Tibial nerve (tissue), 4 donors: ENCODE data around the gene PPRC1. TPM values are rescaled to one million over a fixed set of nuclear protein-coding genes. Genes with fewer than 3 reads are reported as not detected.
A peak's percentile ranks its signal among the peaks of the same experiment; 100 is the strongest.

Experiments used
- DNase-seq, 2 donors: peaks; one replicate each; pipeline ENCODE4 v3.0.0-alpha.2; 2019; ENCODE audit warnings: low spot score in 2 of 2
- H3K27ac ChIP-seq, 4 donors: fragments of 200-600 bp; sonication (generic) in 3 of 4; one replicate each; pipeline ENCODE4 v1.5.1; 2017 to 2019; ENCODE audit warnings: mild to moderate bottlenecking in 1 of 4
- H3K27me3 ChIP-seq, 2 donors: fragments of 200-600 bp; sonication (generic) in 1 of 2; one replicate each; pipeline versions ENCODE4 v1.5.1 to v1.6.0; 2017 to 2019
- H3K36me3 ChIP-seq, 3 donors: fragments of 200-600 bp; sonication (generic); one replicate each; pipeline ENCODE4 v1.5.1; 2018 to 2019
- H3K4me1 ChIP-seq, 4 donors: fragments of 200-600 bp; sonication (generic) in 3 of 4; one replicate each; pipeline ENCODE4 v1.5.1; 2017 to 2019
- H3K4me3 ChIP-seq, 4 donors: fragments of 200-600 bp; sonication (generic) in 3 of 4; one replicate each; pipeline ENCODE4 v1.5.1; 2017 to 2019; ENCODE audit warnings: mild to moderate bottlenecking in 1 of 4, moderate library complexity in 1 of 4
- H3K9me3 ChIP-seq, 4 donors: fragments of 200-600 bp; sonication (generic) in 3 of 4; one replicate each; pipeline ENCODE4 v1.5.1; 2017 to 2019
- CTCF ChIP-seq, 5 experiments: fragments of 200-600 bp in 3 of 5; fragments of 450-650 bp in 2 of 5; sonication (generic) in 3 of 5; IDR thresholded peaks; one replicate each; pipeline ENCODE4 v1.5.1; 2016 to 2019; ENCODE audit warnings: antibody characterized with exemption in 5 of 5, mild to moderate bottlenecking in 3 of 5, moderate library complexity in 2 of 5
- EP300 ChIP-seq, 2 donors: sonication (generic); formaldehyde crosslinking; IDR thresholded peaks; one replicate each; pipeline ENCODE4 v1.6.1; 2017; ENCODE audit warnings: antibody characterized with exemption in 2 of 2, mild to moderate bottlenecking in 1 of 2
- POLR2A ChIP-seq, 2 donors: fragments of 450-650 bp; IDR thresholded peaks; one replicate each; pipeline ENCODE4 v1.6.1; 2017; ENCODE audit warnings: antibody characterized with exemption in 2 of 2, mild to moderate bottlenecking in 2 of 2, moderate library complexity in 2 of 2
- WGBS, 2 donors: methylation state at CpG; one replicate each; pipeline ENCODE4 v1.1.5; 2018; 5-methylcytosine and 5-hydroxymethylcytosine counted together
- total RNA-seq, 4 donors: library from RNA; depleted of rRNA; stranded (reverse); fragments of >200 nt; gene quantifications; one replicate each; pipeline ENCODE4 v1.1.0, GENCODE V29; 2016

Gene PPRC1
- total RNA-seq, 4 donors from 2014 or later, result 10.1 to 26.4 (median 18.7) TPM

DNA sequence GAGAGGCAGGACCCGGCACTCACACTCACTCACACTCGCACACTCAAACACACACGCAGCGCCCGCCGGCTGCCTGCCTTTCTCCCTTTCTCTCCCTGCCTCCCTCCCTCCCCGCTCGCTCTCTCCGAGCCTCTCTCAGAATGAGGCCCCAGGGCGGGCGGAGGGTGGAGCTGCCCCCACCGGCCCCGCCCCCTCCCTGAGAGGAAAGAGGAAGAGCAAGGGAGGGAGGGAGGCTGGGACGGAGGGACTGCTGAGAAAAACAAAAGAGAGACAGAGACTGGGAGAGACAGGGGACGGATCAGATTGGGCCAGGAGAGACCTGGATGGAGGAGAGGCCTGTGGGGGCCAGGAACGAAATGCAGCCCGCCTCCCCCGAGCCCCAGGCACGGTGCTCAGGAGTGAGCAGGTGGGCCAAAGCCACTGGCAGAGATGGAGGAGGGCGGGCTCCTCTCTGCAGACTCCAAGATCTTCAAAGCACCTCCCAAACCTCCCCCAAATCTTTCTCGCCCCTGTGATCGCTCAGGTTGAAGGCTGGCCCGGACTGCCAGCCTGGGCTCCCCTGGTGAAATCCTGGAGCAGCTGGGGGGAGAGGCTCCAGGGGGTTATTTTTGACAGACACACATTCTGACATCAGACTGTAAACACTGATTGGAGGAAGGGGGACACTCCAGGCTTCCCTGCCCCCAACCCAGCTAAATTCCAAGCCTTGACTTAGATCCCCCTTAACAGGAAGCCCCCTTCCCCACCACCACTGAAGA lies 17.8 kb upstream of the PPRC1 start:
- Histone ChIP-seq H3K4me1 (peaks cover 7 to 83% (median 65%) of the 10 kb centered on the region in 4 donors), H3K36me3 (peaks cover 0 to 17% (median 14%) of the 10 kb centered on the region in 3 donors), H3K4me3 (peak overlapping the region; percentile 64 to 85 (median 69)), H3K9me3 (no peaks in the 10 kb centered on the region), H3K27me3 (no peaks in the 10 kb centered on the region), H3K27ac (peak overlapping the region; percentile 84 to 100 (median 98))
- DNase-seq, result peak; percentile 91 to 92
- TF ChIP-seq EP300 (IDR thresholded peaks at IDR 0.05), result peak; percentile 33 to 91
- peak in 1 of 2 donors; percentile 69 for TF ChIP-seq POLR2A (IDR thresholded peaks at IDR 0.05)
- peak in 1 of 5 experiments; percentile 6 for TF ChIP-seq CTCF (IDR thresholded peaks at IDR 0.05)
- 1 to 3% methylated on average over 21 to 23 of the region's 23 CpGs for WGBS, 2 donors

- Histone ChIP-seq H3K36me3 (peaks cover 0 to 10% (median 7%) of the 10 kb centered on the region in 3 donors), H3K9me3 (no peaks in the 10 kb centered on the region), H3K4me1 (peaks cover 7 to 82% (median 65%) of the 10 kb centered on the region in 4 donors), H3K4me3 (peak overlapping the region in 1 of 4 donors; percentile 85), H3K27me3 (no peaks in the 10 kb centered on the region), H3K27ac (peak overlapping the region; percentile 84 to 100 (median 98))
- TF ChIP-seq CTCF (IDR thresholded peaks at IDR 0.05), result no peak
- TF ChIP-seq POLR2A (IDR thresholded peaks at IDR 0.05), result no peak
- TF ChIP-seq EP300 (IDR thresholded peaks at IDR 0.05), result no peak
- DNase-seq, result no peak
- WGBS, 2 donors, result 2 to 8% methylated on average over 3 of the region's 3 CpGs
Observed at GRCh38 chr10:102115775-102116174, 17.1 kb upstream of the PPRC1 start.

GRCh38 chr10:102116656-102117055 lies 16.2 kb upstream of the PPRC1 start:
- H3K9me3 ChIP-seq, result no peaks in the 10 kb centered on the region
- peak overlapping the region; percentile 92 to 100 (median 98) for H3K27ac ChIP-seq
- no peaks in the 10 kb centered on the region for H3K27me3 ChIP-seq
- peaks cover 0 to 1% (median 0%) of the 10 kb centered on the region in 3 donors for H3K36me3 ChIP-seq
- DNase-seq, result no peak
- H3K4me1 ChIP-seq, result peaks cover 7 to 85% (median 72%) of the 10 kb centered on the region in 4 donors
- H3K4me3 ChIP-seq, result peak overlapping the region in 2 of 4 donors; percentile 8 to 93
- WGBS, 2 donors, result 57 to 60% methylated on average over 1 of the region's 1 CpG
- TF ChIP-seq POLR2A (IDR thresholded peaks at IDR 0.05), result no peak
- TF ChIP-seq EP300 (IDR thresholded peaks at IDR 0.05), result no peak
- no peak for TF ChIP-seq CTCF (IDR thresholded peaks at IDR 0.05)

GRCh38 chr10:102117391-102118159 lies 15.3 kb upstream of the PPRC1 start:
- DNase-seq, result peak; percentile 77 to 79
- Histone ChIP-seq H3K36me3 (no peaks in the 10 kb centered on the region), H3K4me3 (peak overlapping the region; percentile 9 to 93 (median 48)), H3K27ac (peak overlapping the region; percentile 92 to 100 (median 98)), H3K9me3 (no peaks in the 10 kb centered on the region), H3K4me1 (peaks cover 7 to 81% (median 69%) of the 10 kb centered on the region in 4 donors), H3K27me3 (no peaks in the 10 kb centered on the region)
- TF ChIP-seq CTCF (IDR thresholded peaks at IDR 0.05) (peak in 2 of 5 experiments; percentile 16 to 17), POLR2A (IDR thresholded peaks at IDR 0.05) (peak in 1 of 2 donors; percentile 52), EP300 (IDR thresholded peaks at IDR 0.05) (peak; percentile 16 to 65)
- 1% methylated on average over 5 to 12 of the region's 12 CpGs for WGBS, 2 donors
